ENCODE data around the gene ACY1.

DNA sequence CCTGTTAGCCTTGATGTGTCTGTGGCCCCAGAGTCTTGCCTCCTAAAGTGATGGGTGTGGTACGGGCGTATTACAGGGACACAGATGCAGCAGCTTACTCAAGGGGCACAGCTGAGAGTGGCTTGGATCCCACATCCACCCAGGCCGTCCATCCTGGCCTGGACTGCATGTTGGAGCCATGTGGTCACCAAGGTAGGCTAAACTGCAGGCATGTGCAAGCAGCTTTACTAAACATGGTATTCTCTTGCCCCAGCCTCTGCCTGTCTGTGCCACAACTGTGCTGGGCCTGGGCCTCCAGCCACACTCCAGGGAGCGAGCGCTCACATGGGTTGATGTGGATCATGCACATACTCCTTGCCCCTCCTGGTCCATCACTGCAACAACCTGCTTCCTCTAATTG lies 34.2 kb upstream of the ACY1 start:
- TF ChIP-seq CTCF (IDR thresholded peaks at IDR 0.05) (no peak), ZFX (IDR thresholded peaks at IDR 0.05; ENCODE audit: borderline replicate concordance) (no peak)

All from 22Rv1 (cell line).